HG03342 (cell line): Measurements from ENCODE around the gene ZNF23.

Experiments used
- ATAC-seq: cut with Tn5 transposase; IDR thresholded peaks from one replicate; pipeline ENCODE4 v1.9.1; 2021; ENCODE audit warnings: mild to moderate bottlenecking, moderate library complexity; ENCODE audit not compliant: unreplicated experiment

The ZNF23 gene

DNA sequence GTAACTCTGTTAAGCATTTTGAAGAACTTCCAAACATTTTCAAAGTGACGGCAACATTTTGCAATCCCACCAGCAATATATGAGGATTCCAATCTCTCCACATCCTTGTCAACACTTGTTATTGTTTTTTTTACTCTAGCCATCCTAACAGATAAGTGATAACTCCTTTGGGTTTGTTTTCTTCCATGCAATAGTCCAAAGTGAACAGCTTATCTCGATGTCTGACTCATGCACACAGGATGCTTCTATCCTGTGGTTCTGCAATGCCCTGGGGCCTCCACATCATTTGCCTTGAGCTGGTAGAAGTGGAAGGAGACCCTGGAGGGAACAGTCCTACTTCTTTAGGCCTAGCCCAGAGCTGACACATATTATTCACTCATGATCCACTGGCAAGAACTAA, 33.2 kb downstream of the ZNF23 start:
- no peak for ATAC-seq

- ATAC-seq = no peak
These were observed 33.7 kb downstream of the ZNF23 start for GRCh38 chr16:71428385-71428784.

GRCh38 chr16:71426880-71427615, 35.0 kb downstream of the ZNF23 start:
- no peak for ATAC-seq

GRCh38 chr16:71426069-71426879, 35.8 kb downstream of the ZNF23 start:
- peak; percentile 62 for ATAC-seq

DNA sequence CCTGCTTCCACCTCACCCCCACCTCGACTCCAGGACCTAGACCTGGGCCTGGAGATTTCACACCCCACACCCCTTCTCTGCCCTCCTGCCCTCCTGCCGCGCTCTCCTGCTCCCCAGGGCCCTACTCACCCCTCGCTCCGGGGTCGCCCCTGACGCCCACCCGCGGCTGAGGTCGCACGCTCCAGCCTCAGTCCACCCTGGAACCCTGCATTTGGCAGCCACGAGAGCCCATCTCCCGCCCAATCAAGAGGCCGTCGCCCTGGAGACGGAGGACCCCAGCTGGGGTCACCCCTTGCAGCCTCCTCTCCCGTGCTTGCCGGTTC, 36.3 kb downstream of the ZNF23 start:
- ATAC-seq = no peak

DNA sequence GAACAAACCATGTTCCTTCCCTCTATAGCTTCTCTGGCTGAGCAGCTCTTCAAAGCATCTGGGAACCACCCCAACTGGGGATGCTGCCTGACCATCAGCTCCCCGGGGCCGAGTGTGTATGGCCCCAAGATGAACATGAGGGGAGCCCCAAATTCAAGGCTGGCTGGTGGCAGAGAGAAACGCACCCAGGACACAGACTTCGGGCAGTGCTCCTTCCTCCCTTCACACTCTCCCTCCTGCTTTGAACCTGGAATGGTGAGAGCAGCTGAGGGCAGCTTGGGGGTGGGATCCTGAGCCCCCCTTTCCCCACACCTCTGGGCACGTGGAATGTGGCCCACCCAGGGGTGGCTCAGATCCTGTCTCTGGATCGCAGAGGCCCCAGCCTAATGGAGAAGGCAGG, 37.4 kb downstream of the ZNF23 start:
- no peak for ATAC-seq

- no peak for ATAC-seq
These were observed 38.2 kb downstream of the ZNF23 start for GRCh38 chr16:71423865-71424264.

DNA sequence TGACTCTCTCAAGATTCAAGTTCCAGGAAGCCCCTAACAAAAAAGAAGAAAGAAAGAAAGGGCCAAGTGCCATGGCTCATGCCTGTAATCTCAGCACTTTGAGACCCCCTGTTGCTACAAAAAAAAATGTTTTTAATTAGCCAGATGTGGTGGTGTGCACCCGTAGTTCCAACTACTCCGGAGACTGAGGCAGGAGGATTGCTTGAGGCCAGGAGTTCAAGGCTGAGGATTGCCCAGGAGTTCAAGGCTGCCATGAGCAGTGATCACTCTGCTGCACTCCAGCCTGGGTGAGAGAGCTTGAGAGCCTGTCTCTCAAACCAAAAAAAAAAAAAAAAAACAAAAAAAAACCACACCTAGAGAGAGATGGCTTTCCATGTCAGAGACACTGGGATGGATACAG, 39.0 kb downstream of the ZNF23 start:
- no peak for ATAC-seq

GRCh38 chr16:71421911-71422310, 40.1 kb downstream of the ZNF23 start:
- ATAC-seq = no peak

GRCh38 chr16:71414038-71414437, 48.0 kb downstream of the ZNF23 start:
- ATAC-seq = no peak

- ATAC-seq = no peak
These were observed 48.7 kb downstream of the ZNF23 start for GRCh38 chr16:71413341-71413740.

- peak; percentile 55 for ATAC-seq
These were observed 49.5 kb downstream of the ZNF23 start for GRCh38 chr16:71412270-71413160.

GRCh38 chr16:71410146-71410545, 51.9 kb downstream of the ZNF23 start:
- ATAC-seq = no peak

DNA sequence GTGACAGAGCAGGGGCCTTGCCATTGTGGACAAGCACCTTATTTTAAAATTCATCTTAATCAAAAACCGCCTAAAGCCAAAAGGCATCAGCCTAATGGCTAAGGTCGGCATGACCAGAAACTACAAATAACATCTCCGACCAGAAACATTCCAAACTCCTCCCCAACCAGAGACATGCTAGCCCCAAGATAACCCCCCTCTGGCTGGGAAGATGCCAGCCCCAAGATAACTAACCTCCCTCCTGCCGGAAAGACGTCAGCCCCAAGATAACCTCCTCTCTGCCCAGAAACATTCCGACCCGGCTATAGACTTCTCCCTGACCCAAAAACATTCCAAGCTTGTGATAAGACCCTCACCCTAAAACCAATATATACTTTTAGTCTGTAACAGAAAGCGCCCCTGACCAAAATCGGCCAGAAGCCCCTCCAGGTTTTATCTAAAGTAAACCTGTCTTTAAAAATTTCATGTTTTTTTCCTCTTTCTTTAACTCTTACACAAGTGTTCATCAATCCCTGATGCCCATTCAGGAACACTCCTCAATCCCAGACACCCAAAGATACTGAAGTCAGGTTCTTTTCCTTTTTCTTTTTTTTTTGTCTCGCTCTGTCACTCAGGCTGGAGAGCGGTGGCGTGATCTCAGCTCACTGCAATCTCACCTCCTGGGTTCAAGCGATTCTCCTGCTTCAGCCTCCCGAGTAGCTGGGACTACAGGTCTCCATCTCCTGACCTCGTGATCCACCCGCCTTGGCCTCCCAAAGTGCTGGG, 52.9 kb downstream of the ZNF23 start:
- no peak for ATAC-seq

- ATAC-seq = no peak
These were observed 53.5 kb downstream of the ZNF23 start for GRCh38 chr16:71408536-71408935.

DNA sequence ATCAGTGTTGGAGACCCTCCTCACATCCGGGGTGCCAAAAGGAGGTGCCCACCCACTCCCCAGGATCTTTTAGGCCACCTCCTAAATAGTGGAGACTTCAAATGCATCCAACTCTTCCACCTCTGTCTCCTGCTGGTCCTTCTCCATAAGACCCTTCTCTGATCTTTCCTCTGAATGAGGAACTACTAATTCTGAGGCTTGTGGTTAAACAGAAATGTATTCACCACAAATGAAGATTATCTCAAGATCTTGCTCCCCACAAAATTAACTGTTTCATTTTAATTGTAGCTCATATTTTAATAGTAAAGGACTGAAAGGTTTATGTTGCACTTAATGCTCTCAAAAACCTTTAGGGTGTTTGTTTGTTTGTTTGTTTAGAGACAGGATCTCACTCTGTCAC, 54.3 kb downstream of the ZNF23 start:
- ATAC-seq = no peak

GRCh38 chr16:71406724-71407123, 55.3 kb downstream of the ZNF23 start:
- ATAC-seq = no peak

- no peak for ATAC-seq
These were observed 55.7 kb downstream of the ZNF23 start for GRCh38 chr16:71406316-71406715.

- ATAC-seq = no peak
These were observed 57.7 kb downstream of the ZNF23 start for GRCh38 chr16:71404364-71404763.

DNA sequence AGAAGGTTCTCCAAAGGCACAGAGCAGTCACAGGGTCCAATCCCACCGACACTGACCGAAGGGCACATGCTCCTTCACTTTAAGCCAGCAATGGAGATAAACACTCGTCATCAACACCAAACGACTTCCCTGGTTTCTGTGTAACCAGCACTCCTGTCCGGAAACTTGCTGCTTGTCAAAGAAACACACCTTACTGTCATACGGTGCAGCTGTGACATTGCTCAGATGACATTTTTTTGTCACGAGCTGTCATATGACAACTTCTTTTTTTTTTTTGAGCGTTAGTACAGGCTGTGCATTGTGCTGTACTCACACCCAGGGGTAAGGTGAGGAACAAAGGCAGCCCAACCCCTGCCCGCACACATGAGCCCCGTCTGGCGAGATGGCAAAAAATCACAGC, 59.4 kb downstream of the ZNF23 start:
- ATAC-seq = no peak

GRCh38 chr16:71402007-71402406, 60.0 kb downstream of the ZNF23 start:
- no peak for ATAC-seq
